ENCODE results near the gene OR5H1. TPM values are rescaled to one million over a fixed set of nuclear protein-coding genes. Genes with fewer than 3 reads are reported as not detected.

The OR5H1 gene
- total and polyA plus RNA-seq, 10 of the 15 experiments (the other 5 are each of a cell fraction or from before 2014, with no cell fraction given), result not detected

- no peak overlapping the region for H3K4me3 ChIP-seq
- no peaks in the 10 kb centered on the region for H3K79me2 ChIP-seq (ENCODE audit: control insufficient read depth, insufficient read depth, low read length)
- H4K20me1 ChIP-seq (ENCODE audit: control insufficient read depth, insufficient read depth), result no peaks in the 10 kb centered on the region
- RAD21 ChIA-PET (ENCODE audit: unreplicated experiment), result no interaction called here
- no peaks in the 10 kb centered on the region for H3K27me3 ChIP-seq (replicated peaks in 1 of 2; ENCODE audit: control insufficient read depth in 2 of 2, insufficient read depth in 2 of 2, low read length in 1 of 2)
- ATAC-seq (no peak), FAIRE-seq (no peak), DNase-seq (ENCODE audit: low read depth, low spot score) (no peak)
- H3K36me3 ChIP-seq (ENCODE audit: control insufficient read depth in 2 of 2, insufficient read depth in 2 of 2, low read length in 1 of 2), result no peaks in the 10 kb centered on the region
- H3K27ac ChIP-seq (ENCODE audit: control insufficient read depth, insufficient read depth), result no peak overlapping the region
- POLR2A ChIA-PET, result no interaction called here
- H3K9ac ChIP-seq (ENCODE audit: control insufficient read depth, insufficient read depth, low read length), result no peak overlapping the region
- no peak overlapping the region for H3K4me2 ChIP-seq (ENCODE audit: control insufficient read depth, insufficient read depth)
- CTCF ChIA-PET, result no interaction called here
- 88% methylated on average over 1 of the region's 1 CpG for whole genome bisulfite sequencing (ENCODE audit: insufficient coverage, insufficient replicate concordance, low lambda C conversion rate, missing lambda C conversion rate)
- H3K9me3 ChIP-seq (replicated peaks; ENCODE audit: control insufficient read depth, insufficient read depth, low read length), result no peaks in the 10 kb centered on the region
- in situ Hi-C loops (cut with MboI) (no loop called here), intact Hi-C loops (cut with micrococcal nuclease; ENCODE audit: unreplicated experiment) (no loop called here)
- H3K4me1 ChIP-seq (ENCODE audit: control insufficient read depth, insufficient read depth, low read length), result no peaks in the 10 kb centered on the region
- no TSS peak for BruUV-seq (replicated peaks)
- H2AFZ ChIP-seq (ENCODE audit: control insufficient read depth, low read depth, low read length), result no peak overlapping the region
- SMC1A ChIA-PET (ENCODE audit: uncharacterized antibody, unreplicated experiment), result interaction anchor here (1.4 kb wide), 1 partner anchor 198 kb away, joined by 5 read pairs; no protein-coding TSS in a partner anchor
- TF ChIP-seq WRNIP1 (IDR thresholded peaks at IDR 0.05; ENCODE audit: borderline replicate concordance, low read depth, low read length) (no peak), SKIL (IDR thresholded peaks at IDR 0.05; ENCODE audit: low read depth, poor library complexity, severe bottlenecking) (no peak), ZNF622 (IDR thresholded peaks at IDR 0.05) (no peak), YBX1 (IDR thresholded peaks at IDR 0.05) (no peak), NRF1 (conservative IDR thresholded peaks at IDR 0.05; ENCODE audit: low read depth, low read length) (no peak), MTA3 (IDR thresholded peaks at IDR 0.05; ENCODE audit: borderline replicate concordance, low read length) (no peak), MXI1 (IDR thresholded peaks at IDR 0.05; ENCODE audit: low read depth, low read length) (no peak), RAD21 (IDR thresholded peaks at IDR 0.05; ENCODE audit: insufficient read depth, low read depth, low read length) (no peak), ZBTB40 (IDR thresholded peaks at IDR 0.05; ENCODE audit: borderline replicate concordance) (no peak), EGR1 (IDR thresholded peaks at IDR 0.05; ENCODE audit: borderline replicate concordance in 1 of 2, low read depth in 2 of 2, low read length in 2 of 2) (no peak)
- TF ChIP-seq, protein P1, sequence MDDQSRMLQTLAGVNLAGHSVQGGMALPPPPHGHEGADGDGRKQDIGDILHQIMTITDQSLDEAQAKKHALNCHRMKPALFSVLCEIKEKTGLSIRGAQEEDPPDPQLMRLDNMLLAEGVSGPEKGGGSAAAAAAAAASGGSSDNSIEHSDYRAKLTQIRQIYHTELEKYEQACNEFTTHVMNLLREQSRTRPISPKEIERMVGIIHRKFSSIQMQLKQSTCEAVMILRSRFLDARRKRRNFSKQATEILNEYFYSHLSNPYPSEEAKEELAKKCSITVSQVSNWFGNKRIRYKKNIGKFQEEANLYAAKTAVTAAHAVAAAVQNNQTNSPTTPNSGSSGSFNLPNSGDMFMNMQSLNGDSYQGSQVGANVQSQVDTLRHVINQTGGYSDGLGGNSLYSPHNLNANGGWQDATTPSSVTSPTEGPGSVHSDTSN (IDR thresholded peaks at IDR 0.05; ENCODE audit: insufficient replicate concordance, low read depth, low read length), result no peak
- TF ChIP-seq, protein P2, sequence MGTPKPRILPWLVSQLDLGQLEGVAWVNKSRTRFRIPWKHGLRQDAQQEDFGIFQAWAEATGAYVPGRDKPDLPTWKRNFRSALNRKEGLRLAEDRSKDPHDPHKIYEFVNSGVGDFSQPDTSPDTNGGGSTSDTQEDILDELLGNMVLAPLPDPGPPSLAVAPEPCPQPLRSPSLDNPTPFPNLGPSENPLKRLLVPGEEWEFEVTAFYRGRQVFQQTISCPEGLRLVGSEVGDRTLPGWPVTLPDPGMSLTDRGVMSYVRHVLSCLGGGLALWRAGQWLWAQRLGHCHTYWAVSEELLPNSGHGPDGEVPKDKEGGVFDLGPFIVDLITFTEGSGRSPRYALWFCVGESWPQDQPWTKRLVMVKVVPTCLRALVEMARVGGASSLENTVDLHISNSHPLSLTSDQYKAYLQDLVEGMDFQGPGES (IDR thresholded peaks at IDR 0.05), result no peak
Measured at GRCh38 chr3:98115717-98116116, 14.8 kb upstream of the OR5H1 start.

Measured in GM12878 (cell line).